Endothelial cell of umbilical vein (primary cell): ENCODE results near the gene KRTAP1-3. TPM values are rescaled to one million over a fixed set of nuclear protein-coding genes. Genes with fewer than 3 reads are reported as not detected.

Experiments used
- BruUV-seq: library from RNA; stranded (reverse); fragments of 400-500 nt; replicated peaks from 2 replicates; lab custom pipeline; 2021; lab: Mats Ljungman, UMichigan
- CTCF ChIA-PET: fragments of 300-600, 350-600 bp; sonication (Branson Sonifier 250); formaldehyde crosslinking; loops from one replicate; lab custom pipeline; 2021; ENCODE audit warnings: antibody characterized with exemption, inconsistent platforms; lab: Charles Lee
- POLR2A ChIA-PET: fragments of 300-600, 350-600 bp; sonication (Branson Sonifier 250); formaldehyde crosslinking; loops from one replicate; lab custom pipeline; 2021; ENCODE audit warnings: antibody characterized with exemption, inconsistent platforms; lab: Charles Lee
- DNase-seq: peaks from one replicate; pipeline ENCODE4 v3.0.0-alpha.2; 2011; ENCODE audit warnings: low read depth, low spot score
- FAIRE-seq: peaks from 2 replicates; lab custom pipeline; 2011; peaks lifted over from hg19 to GRCh38; lab: Jason Lieb, UNC
- H2AFZ ChIP-seq: 2 replicates; pipeline ENCODE4 v1.6.0; 2012; ENCODE audit warnings: low read depth, low read length, control low read depth, inconsistent platforms
- H3K27ac ChIP-seq: 2 replicates; pipeline ENCODE4 v1.5.1; 2011; ENCODE audit warnings: low read depth, mild to moderate bottlenecking, control low read depth, low read length, moderate library complexity; ENCODE audit not compliant: insufficient read depth
- H3K27me3 ChIP-seq, 2 experiments: 2 replicates each; pipeline versions ENCODE4 v1.6.0 to v1.6.1; 2011; ENCODE audit warnings: low read length in 2 of 2, mixed read lengths in 1 of 2; ENCODE audit not compliant: control insufficient read depth in 2 of 2, insufficient read depth in 2 of 2
- H3K36me3 ChIP-seq, 2 experiments: 2 replicates in 1 of 2; 3 replicates in 1 of 2; pipeline ENCODE4 v1.5.1; 2011; ENCODE audit warnings: low read length in 2 of 2, mild to moderate bottlenecking in 1 of 2, moderate library complexity in 1 of 2; ENCODE audit not compliant: control insufficient read depth in 2 of 2, insufficient read depth in 2 of 2; ENCODE audit errors: extremely low read depth in 1 of 2
- H3K4me1 ChIP-seq: 3 replicates; pipeline ENCODE4 v1.5.1; 2011; ENCODE audit warnings: mild to moderate bottlenecking, low read length; ENCODE audit not compliant: control insufficient read depth, insufficient read depth; ENCODE audit errors: extremely low read depth
- H3K4me2 ChIP-seq: 2 replicates; pipeline ENCODE4 v1.6.1; 2011; ENCODE audit warnings: low read length, control low read depth, mixed read lengths; ENCODE audit not compliant: insufficient read depth
- H3K4me3 ChIP-seq, 3 experiments: fragments of 200-600 bp in 1 of 3; sonication (generic), shearing (Covaris generic) in 1 of 3; replicated peaks in 1 of 3; 2 replicates each; pipeline ENCODE4 v1.5.1; 2011 to 2016; ENCODE audit warnings: control low read depth in 3 of 3, low read length in 3 of 3, mild to moderate bottlenecking in 2 of 3, inconsistent platforms in 1 of 3, low read depth in 1 of 3, moderate library complexity in 1 of 3; ENCODE audit not compliant: insufficient read depth in 1 of 3
- H3K79me2 ChIP-seq: 2 replicates; pipeline ENCODE4 v1.6.0; 2012; ENCODE audit warnings: low read length, inconsistent platforms; ENCODE audit not compliant: control insufficient read depth, insufficient read depth
- H3K9ac ChIP-seq: replicated peaks from 2 replicates; pipeline ENCODE3; 2011; ENCODE audit warnings: low read length, control low read depth; ENCODE audit not compliant: insufficient read depth; ENCODE audit errors: extremely low read depth
- H3K9me1 ChIP-seq: replicated peaks from 3 replicates; pipeline ENCODE4 v1.6.0; 2011; ENCODE audit warnings: mild to moderate bottlenecking, low read length; ENCODE audit not compliant: control insufficient read depth, insufficient read depth; ENCODE audit errors: extremely low read depth
- H3K9me3 ChIP-seq: replicated peaks from 2 replicates; pipeline ENCODE4 v1.5.1; 2012; ENCODE audit warnings: low read length, inconsistent platforms; ENCODE audit not compliant: control insufficient read depth, insufficient read depth
- H4K20me1 ChIP-seq: replicated peaks from 2 replicates; pipeline ENCODE3; 2011; ENCODE audit warnings: mild to moderate bottlenecking, low read length; ENCODE audit not compliant: control insufficient read depth, insufficient read depth; ENCODE audit errors: extremely low read depth
- EZH2 ChIP-seq: IDR thresholded peaks from 2 replicates; pipeline ENCODE4 v1.6.1; 2012; ENCODE audit warnings: borderline replicate concordance, low read depth, mild to moderate bottlenecking, moderate library complexity, low read length, inconsistent platforms; ENCODE audit not compliant: severe bottlenecking
- FOS ChIP-seq: IDR thresholded peaks from 2 replicates; pipeline ENCODE4 v1.6.1; 2011; ENCODE audit warnings: mild to moderate bottlenecking, low read length, moderate library complexity, borderline replicate concordance; ENCODE audit not compliant: insufficient read depth
- GATA2 ChIP-seq: IDR thresholded peaks from 2 replicates; pipeline ENCODE4 v1.7.0; 2011; ENCODE audit warnings: low read depth, mild to moderate bottlenecking, moderate library complexity, mixed read lengths, low read length; ENCODE audit not compliant: insufficient read length, insufficient read depth
- JUN ChIP-seq: IDR thresholded peaks from 2 replicates; pipeline ENCODE4 v1.6.1; 2011; ENCODE audit warnings: borderline replicate concordance, low read depth; ENCODE audit not compliant: insufficient read length, insufficient read depth
- MYC ChIP-seq: IDR thresholded peaks from one replicate; pipeline ENCODE4 v1.6.1; 2011; ENCODE audit warnings: mild to moderate bottlenecking, low read depth, low read length
- POLR2A ChIP-seq: IDR thresholded peaks from 2 replicates; pipeline ENCODE4 v1.6.1; 2012; ENCODE audit warnings: low read depth, mild to moderate bottlenecking, control low read depth, low read length
- POLR2AphosphoS5 ChIP-seq: IDR thresholded peaks from 2 replicates; pipeline ENCODE4 v1.6.1; 2012; ENCODE audit warnings: low read depth, mild to moderate bottlenecking, control low read depth, low read length, moderate library complexity; ENCODE audit not compliant: insufficient read depth
- dilution Hi-C: fragments of 300-500 bp; cut with MboI; formaldehyde crosslinking; loops from one replicate; pipeline ENCODE4 v1.15.0; 2019; ENCODE audit warnings: low sequenced_read_pairs; ENCODE audit not compliant: extremely low pct_ligation_motif_present
- intact Hi-C: fragments of 100-400 bp; cut with micrococcal nuclease; formaldehyde crosslinking; loops from one replicate; pipeline ENCODE4 v1.10.0; 2022
- polyA plus RNA-seq, 4 experiments: library from polyadenylated mRNA; depleted of rRNA in 3 of 4; stranded (reverse) in 3 of 4; unstranded in 1 of 4; fragments of >200 nt; gene quantifications; 2 replicates each; pipeline versions ENCODE4 v1.2.1 to v1.2.3, GENCODE V29; 2011 to 2012; ENCODE audit warnings: missing spikeins in 1 of 4
- total RNA-seq: library from RNA; stranded (reverse); gene quantifications from 2 replicates; pipeline ENCODE4 v1.2.3, GENCODE V29; 2021
- TF ChIP-seq, protein P1 (sequence below): IDR thresholded peaks from 2 replicates; pipeline ENCODE4 v1.6.1; 2011; ENCODE audit not compliant: insufficient read depth, insufficient read length
- TF ChIP-seq, protein P2 (sequence below), 2 donors: IDR thresholded peaks; 1 replicate in 1 of 2; 2 replicates in 1 of 2; pipeline ENCODE4 v1.5.1; 2011; ENCODE audit warnings: low read length in 2 of 2, mild to moderate bottlenecking in 2 of 2, moderate library complexity in 2 of 2, control low read depth in 1 of 2, inconsistent platforms in 1 of 2, low read depth in 1 of 2; ENCODE audit not compliant: insufficient read depth in 1 of 2; ENCODE audit errors: extremely low read depth in 1 of 2

Gene KRTAP1-3
- total and polyA plus RNA-seq, 2 donors (not counting 3 experiments of a cell fraction or from before 2014, with no cell fraction given) = not detected

DNA sequence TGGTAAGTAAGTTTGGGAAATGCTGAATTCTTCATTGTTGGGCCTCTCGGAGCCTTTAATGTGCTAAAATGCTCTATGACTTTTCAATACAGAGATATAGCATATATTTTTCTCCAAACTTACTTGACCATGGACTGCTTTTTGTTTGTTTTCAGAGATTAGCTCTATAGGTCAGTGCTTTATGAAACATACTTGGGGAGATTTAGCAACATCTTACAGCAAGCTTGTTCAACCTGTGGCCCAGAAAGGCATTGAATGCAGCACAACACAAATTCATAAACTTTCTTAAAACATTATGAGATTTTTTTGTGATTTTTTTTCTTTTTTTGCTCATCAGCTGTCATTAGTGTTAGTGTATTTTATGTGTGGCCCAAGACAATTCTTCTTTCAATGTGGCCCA is 24.7 kb downstream of the KRTAP1-3 start:
- H3K27me3 ChIP-seq = peaks cover 0 to 1% of the 10 kb centered on the region in 2 experiments
- ChIA-PET CTCF (no interaction called here), POLR2A (no interaction called here)
- no peaks in the 10 kb centered on the region for H3K36me3 ChIP-seq
- TF ChIP-seq, protein P1, sequence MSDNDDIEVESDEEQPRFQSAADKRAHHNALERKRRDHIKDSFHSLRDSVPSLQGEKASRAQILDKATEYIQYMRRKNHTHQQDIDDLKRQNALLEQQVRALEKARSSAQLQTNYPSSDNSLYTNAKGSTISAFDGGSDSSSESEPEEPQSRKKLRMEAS = no peak
- TF ChIP-seq, protein P2, sequence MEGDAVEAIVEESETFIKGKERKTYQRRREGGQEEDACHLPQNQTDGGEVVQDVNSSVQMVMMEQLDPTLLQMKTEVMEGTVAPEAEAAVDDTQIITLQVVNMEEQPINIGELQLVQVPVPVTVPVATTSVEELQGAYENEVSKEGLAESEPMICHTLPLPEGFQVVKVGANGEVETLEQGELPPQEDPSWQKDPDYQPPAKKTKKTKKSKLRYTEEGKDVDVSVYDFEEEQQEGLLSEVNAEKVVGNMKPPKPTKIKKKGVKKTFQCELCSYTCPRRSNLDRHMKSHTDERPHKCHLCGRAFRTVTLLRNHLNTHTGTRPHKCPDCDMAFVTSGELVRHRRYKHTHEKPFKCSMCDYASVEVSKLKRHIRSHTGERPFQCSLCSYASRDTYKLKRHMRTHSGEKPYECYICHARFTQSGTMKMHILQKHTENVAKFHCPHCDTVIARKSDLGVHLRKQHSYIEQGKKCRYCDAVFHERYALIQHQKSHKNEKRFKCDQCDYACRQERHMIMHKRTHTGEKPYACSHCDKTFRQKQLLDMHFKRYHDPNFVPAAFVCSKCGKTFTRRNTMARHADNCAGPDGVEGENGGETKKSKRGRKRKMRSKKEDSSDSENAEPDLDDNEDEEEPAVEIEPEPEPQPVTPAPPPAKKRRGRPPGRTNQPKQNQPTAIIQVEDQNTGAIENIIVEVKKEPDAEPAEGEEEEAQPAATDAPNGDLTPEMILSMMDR (IDR thresholded peaks at IDR 0.05; ENCODE audit: extremely low read depth in 1 of 2, insufficient read depth in 1 of 2, low read depth in 1 of 2, low read length in 2 of 2) = no peak
- TF ChIP-seq GATA2 (no peak), MYC (no peak), EZH2 (no peak), FOS (no peak), POLR2A (no peak), POLR2AphosphoS5 (no peak), JUN (no peak)
- no peaks in the 10 kb centered on the region for H3K4me1 ChIP-seq
- FAIRE-seq (no peak), DNase-seq (no peak)
- no peak overlapping the region for H3K4me2 ChIP-seq
- H2AFZ ChIP-seq = no peak overlapping the region
- intact Hi-C loops = no loop called here
- H3K9me3 ChIP-seq = no peaks in the 10 kb centered on the region
- no peak overlapping the region for H3K4me3 ChIP-seq
- BruUV-seq = no TSS peak
- no peak overlapping the region for H3K27ac ChIP-seq
- H3K9ac ChIP-seq = no peak overlapping the region
- H3K9me1 ChIP-seq = no peaks in the 10 kb centered on the region
- dilution Hi-C loops = no loop called here
- no peaks in the 10 kb centered on the region for H3K79me2 ChIP-seq
- H4K20me1 ChIP-seq = no peaks in the 10 kb centered on the region
